Activated CD8-positive, alpha-beta T cell treated with anti-CD3 and anti-CD28 coated beads for 36 hours (primary cell): Measurements from ENCODE around the gene CAMTA1. TPM values are rescaled to one million over a fixed set of nuclear protein-coding genes. Genes with fewer than 3 reads are reported as not detected.

Experiments used
- ATAC-seq: fragments of 200-7000 bp; cut with Tn5 transposase; one replicate; pipeline ENCODE4 v1.10.0; 2021; ENCODE audit warnings: mild to moderate bottlenecking, moderate library complexity
- CTCF ChIA-PET: fragments of 350-600 bp; sonication (Branson Sonifier 250); formaldehyde crosslinking; loops from one replicate; lab custom pipeline; 2021; ENCODE audit warnings: antibody characterized with exemption; lab: Charles Lee
- POLR2A ChIA-PET: fragments of 350-600 bp; sonication (Branson Sonifier 250); formaldehyde crosslinking; loops from one replicate; lab custom pipeline; 2021; ENCODE audit warnings: antibody characterized with exemption; lab: Charles Lee
- DNase-seq: peaks from one replicate; pipeline ENCODE4 v3.0.0-alpha.2; 2020
- H3K27ac Mint-ChIP-seq: one replicate; pipeline ENCODE4 v1.8.0; 2021; ENCODE audit warnings: mild to moderate bottlenecking, mixed read lengths
- H3K27me3 Mint-ChIP-seq: one replicate; pipeline ENCODE4 v1.8.0; 2021; ENCODE audit warnings: mixed read lengths
- H3K36me3 Mint-ChIP-seq: one replicate; pipeline ENCODE4 v1.8.0; 2021; ENCODE audit warnings: low read depth, mixed read lengths
- H3K4me1 Mint-ChIP-seq: one replicate; pipeline ENCODE4 v1.8.0; 2021; ENCODE audit warnings: low read depth, mixed read lengths
- H3K4me3 Mint-ChIP-seq: one replicate; pipeline ENCODE4 v1.8.0; 2021; ENCODE audit warnings: mild to moderate bottlenecking, moderate library complexity, mixed read lengths
- H3K9me3 Mint-ChIP-seq: one replicate; pipeline ENCODE4 v1.8.0; 2021; ENCODE audit warnings: mixed read lengths
- intact Hi-C: fragments of 100-400 bp; cut with micrococcal nuclease; formaldehyde crosslinking; loops from one replicate; pipeline ENCODE4 v1.10.0; 2022
- total RNA-seq, 2 experiments: library from RNA; stranded (reverse); gene quantifications; one replicate each; pipeline ENCODE4 v1.2.3, GENCODE V29; 2021
- TF ChIP-seq, protein P1 (sequence below): fragments of 200-600 bp; IDR thresholded peaks from one replicate; pipeline ENCODE4 v1.8.0; 2022; ENCODE audit warnings: antibody characterized with exemption, mild to moderate bottlenecking

The CAMTA1 gene
- total RNA-seq, 2 experiments from 2014 or later: 67.7 to 70.9 TPM

GRCh38 chr1:7438396-7438785 lies 653.1 kb downstream of the CAMTA1 start:
- no peaks in the 10 kb centered on the region for H3K9me3 Mint-ChIP-seq
- ChIA-PET POLR2A (no interaction called here), CTCF (interaction anchor here (0.7 kb wide), 1 partner anchor 99 kb away, joined by 3 read pairs; no protein-coding TSS in a partner anchor)
- H3K4me1 Mint-ChIP-seq: no peaks in the 10 kb centered on the region
- intact Hi-C loops: no loop called here
- H3K27me3 Mint-ChIP-seq: no peaks in the 10 kb centered on the region
- ATAC-seq: no peak
- TF ChIP-seq, protein P1, sequence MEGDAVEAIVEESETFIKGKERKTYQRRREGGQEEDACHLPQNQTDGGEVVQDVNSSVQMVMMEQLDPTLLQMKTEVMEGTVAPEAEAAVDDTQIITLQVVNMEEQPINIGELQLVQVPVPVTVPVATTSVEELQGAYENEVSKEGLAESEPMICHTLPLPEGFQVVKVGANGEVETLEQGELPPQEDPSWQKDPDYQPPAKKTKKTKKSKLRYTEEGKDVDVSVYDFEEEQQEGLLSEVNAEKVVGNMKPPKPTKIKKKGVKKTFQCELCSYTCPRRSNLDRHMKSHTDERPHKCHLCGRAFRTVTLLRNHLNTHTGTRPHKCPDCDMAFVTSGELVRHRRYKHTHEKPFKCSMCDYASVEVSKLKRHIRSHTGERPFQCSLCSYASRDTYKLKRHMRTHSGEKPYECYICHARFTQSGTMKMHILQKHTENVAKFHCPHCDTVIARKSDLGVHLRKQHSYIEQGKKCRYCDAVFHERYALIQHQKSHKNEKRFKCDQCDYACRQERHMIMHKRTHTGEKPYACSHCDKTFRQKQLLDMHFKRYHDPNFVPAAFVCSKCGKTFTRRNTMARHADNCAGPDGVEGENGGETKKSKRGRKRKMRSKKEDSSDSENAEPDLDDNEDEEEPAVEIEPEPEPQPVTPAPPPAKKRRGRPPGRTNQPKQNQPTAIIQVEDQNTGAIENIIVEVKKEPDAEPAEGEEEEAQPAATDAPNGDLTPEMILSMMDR: no peak
- no peak overlapping the region for H3K27ac Mint-ChIP-seq
- DNase-seq: no peak
- H3K4me3 Mint-ChIP-seq: no peak overlapping the region
- no peaks in the 10 kb centered on the region for H3K36me3 Mint-ChIP-seq

DNA sequence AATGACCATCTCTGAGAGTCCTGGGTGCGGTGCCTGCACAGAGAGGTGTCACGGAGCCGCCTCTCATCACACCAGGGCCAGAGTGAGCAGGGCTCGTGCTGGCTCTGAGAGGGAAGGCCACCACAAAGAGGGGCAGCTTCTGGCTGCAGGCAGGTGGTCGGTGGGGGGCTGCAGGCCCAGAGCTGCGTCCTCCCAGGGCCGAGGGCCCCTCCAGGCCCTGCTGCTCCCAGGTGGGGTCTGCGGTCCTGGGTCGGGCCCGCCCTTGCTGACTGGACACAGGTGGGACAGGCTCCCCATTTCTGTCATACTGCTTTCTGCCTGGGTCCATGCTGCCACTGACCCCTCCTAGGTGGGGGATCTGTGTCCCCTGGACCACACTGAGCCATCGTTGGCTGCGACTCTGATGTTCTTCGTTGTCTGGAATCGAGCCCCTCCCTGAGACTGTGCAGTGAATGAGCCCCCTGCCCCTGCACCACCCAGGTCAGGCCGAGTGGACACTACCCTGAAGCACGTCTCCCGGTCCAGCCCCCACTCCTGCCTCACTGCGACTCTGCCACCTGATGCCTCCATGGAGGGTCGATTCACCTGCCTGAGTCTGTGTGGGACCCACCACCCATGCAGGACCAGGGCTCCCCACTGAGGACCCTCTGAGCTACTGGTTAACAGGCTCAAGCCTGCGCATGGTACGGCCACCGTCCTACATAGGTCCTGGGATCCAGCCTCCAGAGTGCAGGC lies 653.8 kb downstream of the CAMTA1 start:
- ChIA-PET POLR2A (no interaction called here), CTCF (no interaction called here)
- Mint-ChIP-seq H3K27ac (no peak overlapping the region), H3K4me1 (no peaks in the 10 kb centered on the region), H3K27me3 (no peaks in the 10 kb centered on the region), H3K36me3 (no peaks in the 10 kb centered on the region), H3K9me3 (no peaks in the 10 kb centered on the region), H3K4me3 (no peak overlapping the region)
- TF ChIP-seq, protein P1: no peak
- intact Hi-C loops: no loop called here
- ATAC-seq (no peak), DNase-seq (no peak)

GRCh38 chr1:7440154-7440553 lies 654.9 kb downstream of the CAMTA1 start:
- H3K4me1 Mint-ChIP-seq: no peaks in the 10 kb centered on the region
- ATAC-seq: no peak
- ChIA-PET CTCF (no interaction called here), POLR2A (interaction anchor here (0.6 kb wide), 1 partner anchor 40 kb away, joined by 3 read pairs; no protein-coding TSS in a partner anchor)
- H3K27me3 Mint-ChIP-seq: no peaks in the 10 kb centered on the region
- DNase-seq: no peak
- no peaks in the 10 kb centered on the region for H3K9me3 Mint-ChIP-seq
- H3K4me3 Mint-ChIP-seq: no peak overlapping the region
- H3K27ac Mint-ChIP-seq: no peak overlapping the region
- H3K36me3 Mint-ChIP-seq: no peaks in the 10 kb centered on the region
- intact Hi-C loops: no loop called here
- TF ChIP-seq, protein P1: no peak

DNA sequence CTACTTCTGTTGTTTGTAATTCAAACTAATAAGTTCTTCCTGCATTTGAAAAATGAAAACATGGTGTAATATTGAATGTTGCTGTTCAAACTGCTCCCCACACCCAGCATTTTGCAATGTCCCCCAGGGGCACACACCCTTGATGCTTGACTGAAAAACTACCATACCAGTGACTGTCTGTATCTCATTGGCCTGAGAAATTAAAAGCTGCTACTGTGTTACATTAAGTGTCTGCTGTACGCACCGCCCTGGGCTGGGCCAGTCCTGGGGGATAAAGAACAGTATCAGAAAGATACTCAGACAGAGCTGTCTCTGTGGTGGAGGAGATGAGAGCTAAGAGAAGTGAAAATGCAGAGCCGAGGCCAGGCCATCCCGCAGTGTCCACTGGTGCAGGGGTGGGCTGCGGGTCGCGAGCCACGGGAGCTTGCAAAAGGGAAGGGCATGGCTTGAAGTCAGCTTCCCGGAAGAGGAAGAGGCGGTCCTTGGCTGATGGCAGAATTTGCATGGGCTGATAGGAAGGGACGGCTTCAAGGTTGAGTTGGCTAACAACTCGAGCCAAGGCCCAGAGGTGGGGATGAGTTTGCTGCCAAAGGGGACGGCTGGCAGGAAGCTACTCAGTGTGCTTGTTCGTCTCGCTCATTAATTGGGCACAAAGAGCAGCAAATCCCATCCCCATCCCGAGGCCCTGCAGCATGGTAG lies 656.0 kb downstream of the CAMTA1 start:
- POLR2A ChIA-PET: no interaction called here
- Mint-ChIP-seq H3K27me3 (no peaks in the 10 kb centered on the region), H3K9me3 (no peaks in the 10 kb centered on the region), H3K36me3 (no peaks in the 10 kb centered on the region), H3K27ac (no peak overlapping the region), H3K4me1 (no peaks in the 10 kb centered on the region), H3K4me3 (no peak overlapping the region)
- TF ChIP-seq, protein P1: no peak
- intact Hi-C loops: no loop called here
- CTCF ChIA-PET: no interaction called here
- DNase-seq: no peak
- no peak for ATAC-seq

DNA sequence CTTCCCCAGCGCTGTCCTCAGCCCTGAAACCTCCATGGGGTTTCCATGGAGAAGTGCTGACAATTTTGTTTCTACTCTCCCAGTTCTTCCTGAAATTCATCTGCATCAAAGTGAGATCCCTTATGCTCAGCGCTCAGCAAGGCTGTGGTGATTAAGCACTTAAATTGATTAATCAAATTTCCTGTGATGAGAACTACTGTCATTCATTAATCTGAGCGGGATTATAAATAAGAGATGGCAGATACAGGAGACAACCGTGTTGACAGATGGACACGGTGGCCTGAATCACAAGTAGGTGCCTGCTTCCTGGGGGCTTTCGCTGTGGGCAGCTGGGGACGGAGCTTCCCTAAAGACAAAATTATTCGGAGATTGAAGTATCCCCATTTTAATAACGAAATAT lies 656.8 kb downstream of the CAMTA1 start:
- no peaks in the 10 kb centered on the region for H3K4me1 Mint-ChIP-seq
- TF ChIP-seq, protein P1: no peak
- no peaks in the 10 kb centered on the region for H3K9me3 Mint-ChIP-seq
- ATAC-seq: no peak
- no peak for DNase-seq
- no peaks in the 10 kb centered on the region for H3K36me3 Mint-ChIP-seq
- H3K27ac Mint-ChIP-seq: no peak overlapping the region
- H3K4me3 Mint-ChIP-seq: no peak overlapping the region
- ChIA-PET CTCF (no interaction called here), POLR2A (no interaction called here)
- intact Hi-C loops: no loop called here
- no peaks in the 10 kb centered on the region for H3K27me3 Mint-ChIP-seq
